Endothelial cell of umbilical vein (primary cell): Measurements from ENCODE around the gene MID1. TPM values are rescaled to one million over a fixed set of nuclear protein-coding genes. Genes with fewer than 3 reads are reported as not detected.

Source experiments
- BruUV-seq: library from RNA; stranded (reverse); fragments of 400-500 nt; replicated peaks from 2 replicates; lab custom pipeline; 2021; lab: Mats Ljungman, UMichigan
- CTCF ChIA-PET: fragments of 300-600, 350-600 bp; sonication (Branson Sonifier 250); formaldehyde crosslinking; loops from one replicate; lab custom pipeline; 2021; ENCODE audit warnings: antibody characterized with exemption, inconsistent platforms; lab: Charles Lee
- POLR2A ChIA-PET: fragments of 300-600, 350-600 bp; sonication (Branson Sonifier 250); formaldehyde crosslinking; loops from one replicate; lab custom pipeline; 2021; ENCODE audit warnings: antibody characterized with exemption, inconsistent platforms; lab: Charles Lee
- DNase-seq: peaks from one replicate; pipeline ENCODE4 v3.0.0-alpha.2; 2011; ENCODE audit warnings: low read depth, low spot score
- FAIRE-seq: peaks from 2 replicates; lab custom pipeline; 2011; peaks lifted over from hg19 to GRCh38; lab: Jason Lieb, UNC
- H2AFZ ChIP-seq: 2 replicates; pipeline ENCODE4 v1.6.0; 2012; ENCODE audit warnings: low read depth, low read length, control low read depth, inconsistent platforms
- H3K27ac ChIP-seq: 2 replicates; pipeline ENCODE4 v1.5.1; 2011; ENCODE audit warnings: low read depth, mild to moderate bottlenecking, control low read depth, low read length, moderate library complexity; ENCODE audit not compliant: insufficient read depth
- H3K27me3 ChIP-seq, 2 experiments: 2 replicates each; pipeline versions ENCODE4 v1.6.0 to v1.6.1; 2011; ENCODE audit warnings: low read length in 2 of 2, mixed read lengths in 1 of 2; ENCODE audit not compliant: control insufficient read depth in 2 of 2, insufficient read depth in 2 of 2
- H3K36me3 ChIP-seq, 2 experiments: 2 replicates in 1 of 2; 3 replicates in 1 of 2; pipeline ENCODE4 v1.5.1; 2011; ENCODE audit warnings: low read length in 2 of 2, mild to moderate bottlenecking in 1 of 2, moderate library complexity in 1 of 2; ENCODE audit not compliant: control insufficient read depth in 2 of 2, insufficient read depth in 2 of 2; ENCODE audit errors: extremely low read depth in 1 of 2
- H3K4me1 ChIP-seq: 3 replicates; pipeline ENCODE4 v1.5.1; 2011; ENCODE audit warnings: mild to moderate bottlenecking, low read length; ENCODE audit not compliant: control insufficient read depth, insufficient read depth; ENCODE audit errors: extremely low read depth
- H3K4me2 ChIP-seq: 2 replicates; pipeline ENCODE4 v1.6.1; 2011; ENCODE audit warnings: low read length, control low read depth, mixed read lengths; ENCODE audit not compliant: insufficient read depth
- H3K4me3 ChIP-seq, 3 experiments: fragments of 200-600 bp in 1 of 3; sonication (generic), shearing (Covaris generic) in 1 of 3; replicated peaks in 1 of 3; 2 replicates each; pipeline ENCODE4 v1.5.1; 2011 to 2016; ENCODE audit warnings: control low read depth in 3 of 3, low read length in 3 of 3, mild to moderate bottlenecking in 2 of 3, inconsistent platforms in 1 of 3, low read depth in 1 of 3, moderate library complexity in 1 of 3; ENCODE audit not compliant: insufficient read depth in 1 of 3
- H3K79me2 ChIP-seq: 2 replicates; pipeline ENCODE4 v1.6.0; 2012; ENCODE audit warnings: low read length, inconsistent platforms; ENCODE audit not compliant: control insufficient read depth, insufficient read depth
- H3K9ac ChIP-seq: replicated peaks from 2 replicates; pipeline ENCODE3; 2011; ENCODE audit warnings: low read length, control low read depth; ENCODE audit not compliant: insufficient read depth; ENCODE audit errors: extremely low read depth
- H3K9me1 ChIP-seq: replicated peaks from 3 replicates; pipeline ENCODE4 v1.6.0; 2011; ENCODE audit warnings: mild to moderate bottlenecking, low read length; ENCODE audit not compliant: control insufficient read depth, insufficient read depth; ENCODE audit errors: extremely low read depth
- H3K9me3 ChIP-seq: replicated peaks from 2 replicates; pipeline ENCODE4 v1.5.1; 2012; ENCODE audit warnings: low read length, inconsistent platforms; ENCODE audit not compliant: control insufficient read depth, insufficient read depth
- H4K20me1 ChIP-seq: replicated peaks from 2 replicates; pipeline ENCODE3; 2011; ENCODE audit warnings: mild to moderate bottlenecking, low read length; ENCODE audit not compliant: control insufficient read depth, insufficient read depth; ENCODE audit errors: extremely low read depth
- CTCF ChIP-seq, 2 donors: IDR thresholded peaks; 1 replicate in 1 of 2; 2 replicates in 1 of 2; pipeline ENCODE4 v1.5.1; 2011; ENCODE audit warnings: low read length in 2 of 2, mild to moderate bottlenecking in 2 of 2, moderate library complexity in 2 of 2, control low read depth in 1 of 2, inconsistent platforms in 1 of 2, low read depth in 1 of 2; ENCODE audit not compliant: insufficient read depth in 1 of 2; ENCODE audit errors: extremely low read depth in 1 of 2
- EZH2 ChIP-seq: IDR thresholded peaks from 2 replicates; pipeline ENCODE4 v1.6.1; 2012; ENCODE audit warnings: borderline replicate concordance, low read depth, mild to moderate bottlenecking, moderate library complexity, low read length, inconsistent platforms; ENCODE audit not compliant: severe bottlenecking
- FOS ChIP-seq: IDR thresholded peaks from 2 replicates; pipeline ENCODE4 v1.6.1; 2011; ENCODE audit warnings: mild to moderate bottlenecking, low read length, moderate library complexity, borderline replicate concordance; ENCODE audit not compliant: insufficient read depth
- GATA2 ChIP-seq: IDR thresholded peaks from 2 replicates; pipeline ENCODE4 v1.7.0; 2011; ENCODE audit warnings: low read depth, mild to moderate bottlenecking, moderate library complexity, mixed read lengths, low read length; ENCODE audit not compliant: insufficient read length, insufficient read depth
- JUN ChIP-seq: IDR thresholded peaks from 2 replicates; pipeline ENCODE4 v1.6.1; 2011; ENCODE audit warnings: borderline replicate concordance, low read depth; ENCODE audit not compliant: insufficient read length, insufficient read depth
- MAX ChIP-seq: IDR thresholded peaks from 2 replicates; pipeline ENCODE4 v1.6.1; 2011; ENCODE audit not compliant: insufficient read depth, insufficient read length
- MYC ChIP-seq: IDR thresholded peaks from one replicate; pipeline ENCODE4 v1.6.1; 2011; ENCODE audit warnings: mild to moderate bottlenecking, low read depth, low read length
- POLR2A ChIP-seq: IDR thresholded peaks from 2 replicates; pipeline ENCODE4 v1.6.1; 2012; ENCODE audit warnings: low read depth, mild to moderate bottlenecking, control low read depth, low read length
- POLR2AphosphoS5 ChIP-seq: IDR thresholded peaks from 2 replicates; pipeline ENCODE4 v1.6.1; 2012; ENCODE audit warnings: low read depth, mild to moderate bottlenecking, control low read depth, low read length, moderate library complexity; ENCODE audit not compliant: insufficient read depth
- dilution Hi-C: fragments of 300-500 bp; cut with MboI; formaldehyde crosslinking; loops from one replicate; pipeline ENCODE4 v1.15.0; 2019; ENCODE audit warnings: low sequenced_read_pairs; ENCODE audit not compliant: extremely low pct_ligation_motif_present
- intact Hi-C: fragments of 100-400 bp; cut with micrococcal nuclease; formaldehyde crosslinking; loops from one replicate; pipeline ENCODE4 v1.10.0; 2022
- polyA plus RNA-seq, 4 experiments: library from polyadenylated mRNA; depleted of rRNA in 3 of 4; stranded (reverse) in 3 of 4; unstranded in 1 of 4; fragments of >200 nt; gene quantifications; 2 replicates each; pipeline versions ENCODE4 v1.2.1 to v1.2.3, GENCODE V29; 2011 to 2012; ENCODE audit warnings: missing spikeins in 1 of 4
- total RNA-seq: library from RNA; stranded (reverse); gene quantifications from 2 replicates; pipeline ENCODE4 v1.2.3, GENCODE V29; 2021

MID1 gene
- total and polyA plus RNA-seq, 2 donors (not counting 3 experiments of a cell fraction or from before 2014, with no cell fraction given), result 21.3 to 29.8 TPM

GRCh38 chrX:10549280-10549679, 71.1 kb downstream of the MID1 start:
- Histone ChIP-seq H3K36me3 (no peaks in the 10 kb centered on the region), H2AFZ (no peak overlapping the region), H3K4me3 (no peak overlapping the region), H3K27me3 (no peaks in the 10 kb centered on the region), H4K20me1 (no peaks in the 10 kb centered on the region), H3K9me1 (no peaks in the 10 kb centered on the region), H3K79me2 (no peaks in the 10 kb centered on the region), H3K4me1 (peaks cover 7% of the 10 kb centered on the region), H3K27ac (no peak overlapping the region), H3K4me2 (no peak overlapping the region), H3K9ac (no peak overlapping the region), H3K9me3 (no peaks in the 10 kb centered on the region)
- ChIA-PET CTCF (interaction anchor here (0.6 to 1.6 kb wide), 3 partner anchors 12 to 49 kb away, joined by 3 to 4 read pairs (median 3); no protein-coding TSS in a partner anchor), POLR2A (no interaction called here)
- intact Hi-C loops (no loop called here), dilution Hi-C loops (no loop called here)
- peak; percentile 60 for FAIRE-seq
- peak; percentile 43 for DNase-seq
- no peak for TF ChIP-seq FOS
- TF ChIP-seq POLR2AphosphoS5, result no peak
- no peak for TF ChIP-seq GATA2
- no peak for TF ChIP-seq EZH2
- no peak for TF ChIP-seq MYC
- no peak for TF ChIP-seq POLR2A
- no peak for TF ChIP-seq JUN
- no peak for TF ChIP-seq CTCF (IDR thresholded peaks at IDR 0.05; ENCODE audit: extremely low read depth in 1 of 2, insufficient read depth in 1 of 2, low read depth in 1 of 2, low read length in 2 of 2)
- TF ChIP-seq MAX, result no peak
- no TSS peak for BruUV-seq
